ENCODE data around the gene PLEKHG5.

PLEKHG5 gene

GRCh38 chr1:6509220-6509918 is 17.9 kb upstream of the PLEKHG5 start:
- no peak for DNase-seq

GRCh38 chr1:6508816-6509189 is 17.3 kb upstream of the PLEKHG5 start:
- no peak for DNase-seq

- no peak for DNase-seq
These were observed 16.8 kb upstream of the PLEKHG5 start for GRCh38 chr1:6508154-6508815.

DNA sequence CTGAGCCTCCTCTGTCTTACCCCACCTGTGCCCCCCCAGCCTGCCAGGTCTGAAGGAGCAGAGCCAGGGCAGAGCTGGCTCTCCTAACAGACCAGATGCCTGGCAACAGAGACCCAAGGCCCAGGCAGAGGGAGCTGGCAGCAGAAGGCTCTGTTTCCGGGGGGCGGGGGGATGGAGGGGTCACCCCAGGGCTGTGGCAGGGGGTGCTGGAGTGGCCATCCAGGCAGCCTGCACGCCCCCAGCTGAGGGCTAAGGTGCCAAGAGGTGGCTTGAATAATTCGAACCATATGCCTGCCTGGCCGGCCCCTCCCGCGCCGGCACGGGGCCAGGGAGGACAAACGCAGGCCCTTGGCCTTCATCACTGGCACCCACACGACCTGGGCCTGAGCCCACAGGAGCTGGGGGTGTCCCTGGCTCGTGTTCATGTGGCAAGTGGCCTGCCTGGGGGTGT is 16.0 kb upstream of the PLEKHG5 start:
- no peak for DNase-seq

GRCh38 chr1:6507037-6507428 is 15.6 kb upstream of the PLEKHG5 start:
- DNase-seq: no peak

GRCh38 chr1:6506210-6507036 is 15.0 kb upstream of the PLEKHG5 start:
- DNase-seq: no peak

GRCh38 chr1:6505367-6506209 is 14.1 kb upstream of the PLEKHG5 start:
- DNase-seq: no peak

GRCh38 chr1:6504887-6505286 is 13.4 kb upstream of the PLEKHG5 start:
- no peak for DNase-seq

- no peak for DNase-seq
These were observed 12.6 kb upstream of the PLEKHG5 start for GRCh38 chr1:6503884-6504602.

- no peak for DNase-seq
These were observed 10.8 kb upstream of the PLEKHG5 start for GRCh38 chr1:6502000-6502891.

- DNase-seq: no peak
These were observed 9.9 kb upstream of the PLEKHG5 start for GRCh38 chr1:6501279-6501813.

DNA sequence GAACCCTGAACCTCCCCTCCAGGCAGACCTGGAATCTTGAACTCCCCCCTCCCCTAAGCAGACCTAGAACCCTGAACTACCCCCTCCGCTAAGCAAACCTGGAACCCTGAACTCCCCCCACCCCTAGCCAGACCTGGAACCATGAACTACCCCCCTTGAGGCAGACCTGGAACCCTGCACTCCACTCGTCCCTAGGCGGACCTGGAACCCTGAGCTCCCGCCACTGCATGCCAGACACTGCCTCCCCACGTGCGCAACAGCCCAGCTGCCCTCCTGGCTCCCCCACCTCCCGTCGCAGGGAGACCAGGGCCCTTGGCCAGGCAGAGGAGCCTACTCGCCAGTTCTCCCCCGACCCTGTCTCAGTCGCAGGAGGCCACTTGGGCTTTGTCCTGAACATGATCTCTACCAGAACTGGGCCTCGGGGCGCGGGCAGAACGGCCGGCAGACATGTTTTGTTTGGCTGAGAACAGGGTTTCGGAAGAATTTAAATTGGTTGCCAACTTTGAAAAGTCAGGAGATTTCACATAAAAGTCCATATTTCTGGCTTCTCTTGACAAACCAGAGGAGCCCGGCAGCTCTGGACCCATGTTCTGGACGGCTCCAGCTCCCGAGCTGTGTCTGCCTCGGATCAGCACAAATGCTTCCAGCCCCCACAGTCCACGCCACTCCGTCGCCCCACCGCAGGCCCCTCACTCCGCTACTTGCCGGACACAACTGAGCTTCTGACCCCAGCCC is 9.2 kb upstream of the PLEKHG5 start:
- DNase-seq: no peak

DNA sequence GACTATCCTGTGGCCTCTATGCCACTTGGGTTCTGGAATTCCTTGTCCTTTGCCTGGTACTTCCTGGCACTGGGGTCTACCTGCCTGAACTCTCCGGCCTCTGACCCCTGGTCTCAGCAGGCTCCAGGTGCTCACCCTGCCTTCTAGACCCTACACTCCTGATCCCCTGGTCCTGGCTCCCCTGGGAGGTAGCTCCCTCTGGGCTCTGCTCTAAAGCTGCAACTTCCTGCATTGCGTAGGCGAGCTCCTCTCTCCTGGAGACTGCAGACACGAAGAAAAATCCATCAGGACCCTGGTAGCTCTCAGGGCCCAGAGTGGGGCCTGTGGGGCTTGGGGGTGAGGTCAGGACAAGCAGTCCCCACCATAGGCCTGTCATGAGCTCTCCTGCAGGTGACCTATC is 7.8 kb upstream of the PLEKHG5 start:
- no peak for DNase-seq

GRCh38 chr1:6498576-6499111 is 7.2 kb upstream of the PLEKHG5 start:
- no peak for DNase-seq

DNA sequence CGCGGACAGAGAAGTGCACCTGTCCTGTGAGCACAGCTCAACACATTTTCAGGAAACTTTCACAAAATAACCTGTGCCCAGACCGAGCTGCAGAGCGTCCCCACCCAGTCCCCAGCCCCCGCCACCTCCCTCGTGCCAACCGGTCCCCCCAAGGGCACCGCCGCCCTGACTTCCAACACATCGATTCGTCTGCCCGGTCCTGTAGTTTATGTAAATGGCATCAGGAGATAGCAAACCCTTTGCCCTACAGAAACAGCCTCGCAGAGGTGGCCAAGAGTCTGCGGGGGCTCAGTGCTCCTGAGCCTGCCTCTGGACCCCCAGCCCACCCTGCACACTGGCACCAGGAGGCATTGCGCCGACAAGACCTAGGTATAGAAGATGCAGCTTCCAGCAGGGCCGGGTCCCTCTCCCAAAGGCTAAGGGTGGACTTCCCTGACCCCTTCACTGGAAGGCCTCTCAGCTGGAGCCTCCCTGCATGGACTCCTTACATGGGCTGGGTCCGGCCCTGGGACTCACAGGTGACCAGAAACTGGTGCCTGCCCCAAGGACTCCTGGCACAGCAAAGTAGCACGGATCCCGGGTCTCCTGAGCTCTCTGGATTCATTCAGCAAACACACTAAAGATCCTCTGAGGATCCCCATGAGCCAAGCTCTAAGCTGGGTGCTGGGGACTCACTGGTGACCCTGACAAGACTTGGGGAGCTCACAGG is 6.6 kb upstream of the PLEKHG5 start:
- DNase-seq: no peak

- DNase-seq: peak; percentile 19
These were observed 5.9 kb upstream of the PLEKHG5 start for GRCh38 chr1:6497215-6497866.

DNA sequence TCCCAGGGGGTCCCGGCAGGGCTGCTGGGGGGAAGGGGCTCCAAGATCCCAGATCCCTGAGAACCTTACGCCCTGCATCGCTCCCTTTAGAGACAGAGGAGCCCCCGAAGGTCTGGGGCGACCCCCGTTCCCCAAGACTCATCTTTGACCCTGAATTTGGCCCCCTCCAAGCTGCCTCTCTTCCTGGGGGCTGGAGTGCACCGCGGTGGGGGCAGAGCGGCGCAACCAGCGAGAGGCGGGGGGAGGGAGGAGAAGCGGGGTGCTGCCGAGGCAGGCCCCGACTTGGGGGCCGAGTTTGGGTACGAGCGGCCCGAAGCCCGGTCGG is 5.4 kb upstream of the PLEKHG5 start:
- DNase-seq: no peak

DNA sequence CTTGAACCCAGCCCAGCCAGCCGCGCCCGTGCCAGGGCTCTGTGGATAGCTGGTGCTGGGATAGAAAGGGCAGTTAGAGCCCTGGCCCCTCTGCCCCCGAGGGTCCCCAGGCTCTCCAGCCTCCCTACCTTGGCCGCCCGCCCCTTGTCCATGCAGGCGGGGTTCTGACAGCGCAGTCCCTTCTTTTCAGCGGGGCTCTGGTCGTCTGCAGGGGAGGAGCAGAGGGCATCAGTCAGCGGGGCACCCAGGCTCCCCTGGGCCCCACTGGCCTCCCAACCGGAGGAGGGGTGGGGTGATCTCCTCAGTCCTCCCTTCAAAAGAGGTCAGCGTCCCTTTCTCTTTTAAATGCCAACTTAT is 4.9 kb upstream of the PLEKHG5 start:
- no peak for DNase-seq

Measured in activated CD4-positive, alpha-beta T cell treated with anti-CD3 and anti-CD28 coated beads, Interleukin-2, amount 50 U/mL, for 16 hours (primary cell).